ENCODE results near the gene TMEM145. TPM values are rescaled to one million over a fixed set of nuclear protein-coding genes. Genes with fewer than 3 reads are reported as not detected.

TMEM145 gene
- total and polyA plus RNA-seq, 10 of the 15 experiments (the other 5 are each of a cell fraction or from before 2014, with no cell fraction given): 0.04 to 0.97 (median 0.16) TPM; not detected in 4

- TF ChIP-seq E4F1 (IDR thresholded peaks at IDR 0.05; ENCODE audit: borderline replicate concordance, partially characterized antibody): no peak
- TF ChIP-seq NFYB (IDR thresholded peaks at IDR 0.05; ENCODE audit: insufficient read depth, low read depth, low read length): no peak
- no peak for TF ChIP-seq RELA (IDR thresholded peaks at IDR 0.05; ENCODE audit: borderline replicate concordance, partially characterized antibody)
- no peak for TF ChIP-seq RFX5 (IDR thresholded peaks at IDR 0.05; ENCODE audit: low read depth, low read length)
- no peak for TF ChIP-seq STAT3 (IDR thresholded peaks at IDR 0.05; ENCODE audit: low read depth, low read length)
- no peak for TF ChIP-seq SREBF2 (IDR thresholded peaks at IDR 0.05; ENCODE audit: low read length)
- TF ChIP-seq PKNOX1 (IDR thresholded peaks at IDR 0.05): no peak
- no peak for TF ChIP-seq MLLT1 (IDR thresholded peaks at IDR 0.05)
- no peak for TF ChIP-seq ZNF622 (IDR thresholded peaks at IDR 0.05)
- no peak for TF ChIP-seq GATAD2B (conservative IDR thresholded peaks at IDR 0.05; ENCODE audit: low read depth)
- no peak for TF ChIP-seq HDAC2 (IDR thresholded peaks at IDR 0.05)
- TF ChIP-seq ELK1 (IDR thresholded peaks at IDR 0.05; ENCODE audit: low read depth, low read length): no peak
- no peak for TF ChIP-seq CEBPB (IDR thresholded peaks at IDR 0.05; ENCODE audit: borderline replicate concordance in 1 of 2, low read depth in 2 of 2, low read length in 2 of 2)
- TF ChIP-seq BCL11A (IDR thresholded peaks at IDR 0.05; ENCODE audit: low read depth, low read length): no peak
- H4K20me1 ChIP-seq (ENCODE audit: control insufficient read depth, insufficient read depth): no peaks in the 10 kb centered on the region; the same call in 1 of the 2 replicates
- H2AFZ ChIP-seq (ENCODE audit: control insufficient read depth, low read depth, low read length): no peak overlapping the region
- H3K4me1 ChIP-seq (ENCODE audit: control insufficient read depth, insufficient read depth, low read length): peaks cover 12% of the 10 kb centered on the region
- WGBS (ENCODE audit: insufficient coverage, insufficient replicate concordance, low lambda C conversion rate, missing lambda C conversion rate): 82% methylated on average over 10 of the region's 13 CpGs
- H3K9me3 ChIP-seq (replicated peaks; ENCODE audit: control insufficient read depth, insufficient read depth, low read length): no peaks in the 10 kb centered on the region
- in situ Hi-C loops (cut with MboI): no loop called here
- H3K9ac ChIP-seq (ENCODE audit: control insufficient read depth, insufficient read depth, low read length): no peak overlapping the region
- peaks cover 12% of the 10 kb centered on the region for H3K79me2 ChIP-seq (ENCODE audit: control insufficient read depth, insufficient read depth, low read length)
- CTCF ChIA-PET: no interaction called here
- H3K4me2 ChIP-seq (ENCODE audit: control insufficient read depth, insufficient read depth): no peak overlapping the region
- SMC1A ChIA-PET (ENCODE audit: uncharacterized antibody, unreplicated experiment): no interaction called here
- intact Hi-C loops (cut with micrococcal nuclease; ENCODE audit: unreplicated experiment): no loop called here
- peaks cover 22 to 33% of the 10 kb centered on the region in 2 experiments for H3K36me3 ChIP-seq (ENCODE audit: control insufficient read depth in 2 of 2, insufficient read depth in 2 of 2, low read length in 1 of 2)
- RAD21 ChIA-PET (ENCODE audit: unreplicated experiment): no interaction called here
- FAIRE-seq (no peak), ATAC-seq (no peak), DNase-seq (ENCODE audit: low read depth, low spot score) (no peak)
- H3K27me3 ChIP-seq (replicated peaks in 1 of 2; ENCODE audit: control insufficient read depth in 2 of 2, insufficient read depth in 2 of 2, low read length in 1 of 2): no peaks in the 10 kb centered on the region
- POLR2A ChIA-PET: no interaction called here
- no peak overlapping the region for H3K27ac ChIP-seq (ENCODE audit: control insufficient read depth, insufficient read depth)
- BruUV-seq (replicated peaks): no TSS peak
- no peak overlapping the region for H3K4me3 ChIP-seq
Measured at GRCh38 chr19:42290136-42290522, 23.0 kb upstream of the TMEM145 start.

Data from GM12878 (cell line).